Measurements from ENCODE around the gene DIAPH1.

DNA sequence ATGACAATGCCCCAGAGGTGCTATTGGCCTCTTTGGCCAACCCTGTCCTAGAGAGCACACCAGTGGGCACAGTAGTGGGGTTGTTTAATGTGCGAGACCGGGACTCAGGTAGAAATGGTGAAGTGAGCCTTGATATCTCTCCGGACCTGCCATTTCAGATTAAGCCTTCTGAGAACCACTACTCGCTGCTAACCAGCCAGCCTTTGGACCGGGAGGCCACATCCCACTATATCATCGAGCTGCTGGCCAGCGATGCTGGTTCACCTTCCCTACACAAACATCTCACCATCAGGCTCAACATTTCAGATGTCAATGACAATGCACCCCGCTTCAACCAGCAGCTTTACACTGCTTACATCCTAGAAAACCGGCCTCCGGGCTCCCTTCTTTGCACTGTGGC is 128.5 kb downstream of the DIAPH1 start:
- TF ChIP-seq EZH2 (IDR thresholded peaks at IDR 0.05), result no peak
- TF ChIP-seq, protein P1, sequence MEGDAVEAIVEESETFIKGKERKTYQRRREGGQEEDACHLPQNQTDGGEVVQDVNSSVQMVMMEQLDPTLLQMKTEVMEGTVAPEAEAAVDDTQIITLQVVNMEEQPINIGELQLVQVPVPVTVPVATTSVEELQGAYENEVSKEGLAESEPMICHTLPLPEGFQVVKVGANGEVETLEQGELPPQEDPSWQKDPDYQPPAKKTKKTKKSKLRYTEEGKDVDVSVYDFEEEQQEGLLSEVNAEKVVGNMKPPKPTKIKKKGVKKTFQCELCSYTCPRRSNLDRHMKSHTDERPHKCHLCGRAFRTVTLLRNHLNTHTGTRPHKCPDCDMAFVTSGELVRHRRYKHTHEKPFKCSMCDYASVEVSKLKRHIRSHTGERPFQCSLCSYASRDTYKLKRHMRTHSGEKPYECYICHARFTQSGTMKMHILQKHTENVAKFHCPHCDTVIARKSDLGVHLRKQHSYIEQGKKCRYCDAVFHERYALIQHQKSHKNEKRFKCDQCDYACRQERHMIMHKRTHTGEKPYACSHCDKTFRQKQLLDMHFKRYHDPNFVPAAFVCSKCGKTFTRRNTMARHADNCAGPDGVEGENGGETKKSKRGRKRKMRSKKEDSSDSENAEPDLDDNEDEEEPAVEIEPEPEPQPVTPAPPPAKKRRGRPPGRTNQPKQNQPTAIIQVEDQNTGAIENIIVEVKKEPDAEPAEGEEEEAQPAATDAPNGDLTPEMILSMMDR (IDR thresholded peaks at IDR 0.05), result no peak
- TF ChIP-seq EZH2phosphoT487 (IDR thresholded peaks at IDR 0.05), result no peak

Measured in neural progenitor cell (in vitro differentiated cells).